HG02970 (cell line): ENCODE results near the gene MROH8.
A peak's percentile ranks its signal among the peaks of the same experiment; 100 is the strongest.
"Not testable (repeated sequence)": the region's sequence is repeated elsewhere in the genome, so short reads cannot be mapped to it uniquely, and the experiment has no call there.

Experiments used
- ATAC-seq: cut with Tn5 transposase; IDR thresholded peaks from one replicate; pipeline ENCODE4 v1.9.1; 2021; ENCODE audit warnings: mild to moderate bottlenecking, moderate library complexity, moderate number of reproducible peaks; ENCODE audit not compliant: unreplicated experiment, low FRiP score

MROH8 gene

GRCh38 chr20:37108676-37109075 is 70.7 kb downstream of the MROH8 start:
- no peak for ATAC-seq

GRCh38 chr20:37102571-37102970 is 76.8 kb downstream of the MROH8 start:
- ATAC-seq = no peak

GRCh38 chr20:37096415-37097041 is 82.8 kb downstream of the MROH8 start:
- ATAC-seq = no peak

GRCh38 chr20:37095599-37096414 is 83.5 kb downstream of the MROH8 start, which contains the start of gene RBL1:
Gene RBL1, minus strand, starts transcription at chr20:37095997. Its CDS starts 69 bp downstream, at chr20:37095928.
- ATAC-seq = peak; percentile 71

- peak; percentile 10 for ATAC-seq
Measured at GRCh38 chr20:37095108-37095598, 84.2 kb downstream of the MROH8 start.

GRCh38 chr20:37090407-37090806 is 88.9 kb downstream of the MROH8 start:
- ATAC-seq = no peak

GRCh38 chr20:37081717-37082289 is 97.5 kb downstream of the MROH8 start:
- no peak for ATAC-seq

- ATAC-seq = no peak
Measured at GRCh38 chr20:37077009-37077408, 102.3 kb downstream of the MROH8 start.

- no peak for ATAC-seq
Measured at GRCh38 chr20:37075932-37076685, 103.2 kb downstream of the MROH8 start.

- ATAC-seq = no peak
Measured at GRCh38 chr20:37072293-37073196, 106.8 kb downstream of the MROH8 start.

GRCh38 chr20:37071481-37071911 is 107.9 kb downstream of the MROH8 start:
- ATAC-seq = no peak

GRCh38 chr20:37069563-37069962 is 109.8 kb downstream of the MROH8 start:
- not testable (repeated sequence) for ATAC-seq

GRCh38 chr20:37066168-37066567 is 113.2 kb downstream of the MROH8 start:
- ATAC-seq = no peak

- ATAC-seq = no peak
Measured at GRCh38 chr20:37055276-37055675, 124.1 kb downstream of the MROH8 start.

- ATAC-seq = no peak
Measured at GRCh38 chr20:37053230-37053950, 126.0 kb downstream of the MROH8 start.
